GM10266 (cell line): ENCODE measurements around the gene GID4.

Experiments
- DNase-seq: peaks from one replicate; pipeline ENCODE4 v3.0.0; 2012; ENCODE audit errors: extremely low spot score
- TF ChIP-seq, protein P1 (sequence below): IDR thresholded peaks from 2 replicates; pipeline ENCODE4 v1.5.1; 2012; ENCODE audit warnings: mild to moderate bottlenecking, low read depth; ENCODE audit not compliant: control insufficient read depth, insufficient read depth; ENCODE audit errors: missing control alignments

Gene GID4

DNA sequence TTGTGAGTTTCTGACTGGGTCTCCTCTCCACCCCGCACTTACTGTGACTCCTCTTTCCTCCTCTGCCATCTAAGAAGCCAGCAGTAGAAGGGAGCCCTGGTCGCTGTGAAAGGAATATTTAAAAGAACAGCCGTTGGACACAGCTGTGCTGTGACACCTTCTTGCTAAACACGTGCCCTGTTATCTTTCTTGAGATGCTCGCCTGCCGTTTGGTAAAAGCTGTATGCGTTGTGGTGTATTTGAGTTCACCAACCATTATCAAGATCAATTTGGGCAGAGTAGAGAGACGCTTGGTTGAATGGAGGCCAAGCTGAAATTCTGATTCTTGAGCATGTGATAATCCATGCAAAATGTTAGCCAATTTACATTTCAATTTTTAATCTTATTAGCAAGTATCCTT, 3.8 kb downstream of the GID4 start:
- TF ChIP-seq, protein P1, sequence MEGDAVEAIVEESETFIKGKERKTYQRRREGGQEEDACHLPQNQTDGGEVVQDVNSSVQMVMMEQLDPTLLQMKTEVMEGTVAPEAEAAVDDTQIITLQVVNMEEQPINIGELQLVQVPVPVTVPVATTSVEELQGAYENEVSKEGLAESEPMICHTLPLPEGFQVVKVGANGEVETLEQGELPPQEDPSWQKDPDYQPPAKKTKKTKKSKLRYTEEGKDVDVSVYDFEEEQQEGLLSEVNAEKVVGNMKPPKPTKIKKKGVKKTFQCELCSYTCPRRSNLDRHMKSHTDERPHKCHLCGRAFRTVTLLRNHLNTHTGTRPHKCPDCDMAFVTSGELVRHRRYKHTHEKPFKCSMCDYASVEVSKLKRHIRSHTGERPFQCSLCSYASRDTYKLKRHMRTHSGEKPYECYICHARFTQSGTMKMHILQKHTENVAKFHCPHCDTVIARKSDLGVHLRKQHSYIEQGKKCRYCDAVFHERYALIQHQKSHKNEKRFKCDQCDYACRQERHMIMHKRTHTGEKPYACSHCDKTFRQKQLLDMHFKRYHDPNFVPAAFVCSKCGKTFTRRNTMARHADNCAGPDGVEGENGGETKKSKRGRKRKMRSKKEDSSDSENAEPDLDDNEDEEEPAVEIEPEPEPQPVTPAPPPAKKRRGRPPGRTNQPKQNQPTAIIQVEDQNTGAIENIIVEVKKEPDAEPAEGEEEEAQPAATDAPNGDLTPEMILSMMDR = no peak
- no peak for DNase-seq

DNA sequence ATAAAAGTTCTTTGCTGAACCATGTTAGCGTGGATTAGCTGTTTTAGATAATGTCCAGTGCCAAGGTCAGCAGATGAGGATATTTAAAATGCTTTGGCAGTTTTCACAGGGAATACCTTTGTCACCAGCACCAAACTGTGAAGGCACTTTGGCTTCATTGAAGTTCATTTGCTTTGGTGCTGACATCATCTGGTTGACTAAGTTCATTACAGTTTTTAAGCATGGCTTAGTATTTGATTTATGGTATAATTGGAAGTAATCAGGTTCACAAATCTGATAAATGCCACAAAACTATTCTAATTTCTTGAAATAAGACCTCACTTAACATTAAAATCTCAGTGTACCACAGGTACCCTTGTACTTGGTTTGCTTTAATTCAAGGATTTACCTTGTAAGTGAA, 4.3 kb downstream of the GID4 start:
- DNase-seq = no peak
- TF ChIP-seq, protein P1 = no peak

GRCh38 chr17:18044609-18045008, 5.4 kb downstream of the GID4 start:
- TF ChIP-seq, protein P1 = no peak
- no peak for DNase-seq

- DNase-seq = no peak
- TF ChIP-seq, protein P1 = no peak
Measured at GRCh38 chr17:18045691-18046350, 6.6 kb downstream of the GID4 start.

DNA sequence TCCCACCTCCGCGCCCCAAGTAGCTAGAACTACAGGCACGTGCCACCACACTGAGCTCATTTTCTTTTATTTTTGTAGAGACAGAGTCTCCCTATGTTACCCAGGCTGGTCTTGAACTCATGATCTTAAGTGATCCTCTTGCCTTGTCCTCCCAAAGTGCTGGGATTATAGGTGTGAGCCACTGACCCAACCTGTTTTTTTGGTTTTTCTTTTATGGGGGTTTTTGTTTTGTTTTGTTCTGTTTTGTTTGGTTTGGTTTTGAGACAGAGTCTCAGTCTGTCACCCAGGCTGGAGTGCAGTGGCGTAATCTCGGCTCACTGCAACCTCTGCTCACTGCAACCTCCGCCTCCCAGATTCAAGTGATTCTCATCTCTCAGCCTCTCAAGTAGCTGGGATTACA, 16.4 kb downstream of the GID4 start:
- TF ChIP-seq, protein P1 = no peak
- no peak for DNase-seq

- no peak for DNase-seq
- TF ChIP-seq, protein P1 = no peak
Measured at GRCh38 chr17:18056214-18056613, 17.0 kb downstream of the GID4 start.

GRCh38 chr17:18059283-18059682, 20.1 kb downstream of the GID4 start:
- TF ChIP-seq, protein P1 = no peak
- no peak for DNase-seq
